C4-2B (cell line): ENCODE data around the gene KCNQ1.

ENCODE experiments used
- CTCF ChIP-seq: fragments of 450-650 bp; conservative IDR thresholded peaks from 2 replicates; pipeline ENCODE4 v1.5.1; 2017; ENCODE audit warnings: mild to moderate bottlenecking
- ZFX ChIP-seq: fragments of 450-650 bp; IDR thresholded peaks from 2 replicates; pipeline ENCODE4 v1.6.1; 2017

- TF ChIP-seq CTCF: no peak
- no peak for TF ChIP-seq ZFX
Observed at GRCh38 chr11:2443881-2444820, 657 bp upstream of the KCNQ1 start, which contains the start of gene TRPM5.
